Bone marrow (tissue), 2 donors: ENCODE results near the gene ZKSCAN5.
"Not testable (repeated sequence)": the region's sequence is repeated elsewhere in the genome, so short reads cannot be mapped to it uniquely, and the experiment has no call there.

Experiments used
- DNase-seq, 2 donors: peaks; one replicate each; lab custom pipeline; 2025; lab: John Stamatoyannopoulos, UW

ZKSCAN5 gene

GRCh38 chr7:99551767-99552463, 47.5 kb downstream of the ZKSCAN5 start, which contains the start of gene FAM200A:
Gene FAM200A, minus strand, starts transcription at chr7:99552114. Its CDS starts 3,707 bp downstream, at chr7:99548407.
- DNase-seq, result peak; percentile 56 to 80

DNA sequence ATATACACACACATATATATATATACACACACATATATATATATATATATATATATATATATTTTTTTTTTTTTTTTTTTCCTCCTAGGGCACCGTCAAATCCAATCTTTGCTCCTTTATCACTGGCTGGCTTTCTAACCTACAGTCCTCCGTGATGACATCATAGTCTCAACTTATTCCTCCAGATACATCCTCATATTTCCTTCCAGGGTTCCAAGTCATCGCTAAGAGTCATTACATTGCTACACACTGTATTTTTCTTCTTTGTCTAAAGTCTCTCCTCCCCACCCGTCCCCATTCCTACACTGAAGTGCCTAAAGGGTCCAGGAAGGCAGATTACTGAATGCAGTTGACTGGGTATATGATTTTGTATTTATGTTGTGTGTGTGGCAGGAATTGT, 48.6 kb downstream of the ZKSCAN5 start:
- DNase-seq, result no peak

DNA sequence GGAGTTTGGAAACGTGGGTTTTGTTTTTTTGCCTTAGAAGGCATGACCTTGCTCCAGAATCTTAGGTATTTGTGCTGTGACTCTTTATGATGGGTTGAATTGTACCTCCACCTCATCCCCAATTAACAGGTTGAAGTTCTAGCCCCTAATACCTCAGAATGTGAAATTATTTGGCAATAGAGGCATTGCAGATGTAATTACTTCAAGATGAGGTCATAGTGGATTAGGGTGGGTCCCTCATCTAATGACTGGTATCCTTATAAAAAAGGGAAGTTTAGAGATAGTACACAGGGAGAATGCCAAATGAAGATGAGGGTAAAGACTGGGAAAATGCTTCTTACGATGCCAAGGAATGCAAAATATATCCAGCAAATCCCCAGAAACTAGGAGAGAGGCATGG, 50.5 kb downstream of the ZKSCAN5 start:
- no peak for DNase-seq

DNA sequence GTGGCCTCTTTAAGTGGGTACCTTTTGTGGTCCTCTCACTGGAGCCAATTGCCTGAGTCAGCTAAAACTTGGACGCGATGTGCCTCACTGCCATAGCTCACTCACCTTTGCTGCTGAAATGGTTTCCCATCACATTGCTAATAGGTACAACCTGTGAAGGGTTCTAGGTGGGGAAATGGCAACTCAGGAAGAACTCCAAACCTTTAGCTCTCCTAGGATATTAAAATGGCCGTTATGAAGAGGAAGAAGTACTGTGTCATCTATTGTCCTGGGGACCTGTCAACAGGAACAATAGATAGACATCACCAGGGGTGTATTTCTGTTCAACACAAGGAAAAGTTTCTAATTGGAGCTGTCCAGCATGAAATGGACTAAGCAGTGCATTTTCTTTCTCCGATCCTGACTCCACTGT, 52.7 kb downstream of the ZKSCAN5 start:
- no peak for DNase-seq

- peak in 1 of 2 donors; percentile 44 for DNase-seq
These were observed 53.5 kb downstream of the ZKSCAN5 start for GRCh38 chr7:99557940-99558305.

DNA sequence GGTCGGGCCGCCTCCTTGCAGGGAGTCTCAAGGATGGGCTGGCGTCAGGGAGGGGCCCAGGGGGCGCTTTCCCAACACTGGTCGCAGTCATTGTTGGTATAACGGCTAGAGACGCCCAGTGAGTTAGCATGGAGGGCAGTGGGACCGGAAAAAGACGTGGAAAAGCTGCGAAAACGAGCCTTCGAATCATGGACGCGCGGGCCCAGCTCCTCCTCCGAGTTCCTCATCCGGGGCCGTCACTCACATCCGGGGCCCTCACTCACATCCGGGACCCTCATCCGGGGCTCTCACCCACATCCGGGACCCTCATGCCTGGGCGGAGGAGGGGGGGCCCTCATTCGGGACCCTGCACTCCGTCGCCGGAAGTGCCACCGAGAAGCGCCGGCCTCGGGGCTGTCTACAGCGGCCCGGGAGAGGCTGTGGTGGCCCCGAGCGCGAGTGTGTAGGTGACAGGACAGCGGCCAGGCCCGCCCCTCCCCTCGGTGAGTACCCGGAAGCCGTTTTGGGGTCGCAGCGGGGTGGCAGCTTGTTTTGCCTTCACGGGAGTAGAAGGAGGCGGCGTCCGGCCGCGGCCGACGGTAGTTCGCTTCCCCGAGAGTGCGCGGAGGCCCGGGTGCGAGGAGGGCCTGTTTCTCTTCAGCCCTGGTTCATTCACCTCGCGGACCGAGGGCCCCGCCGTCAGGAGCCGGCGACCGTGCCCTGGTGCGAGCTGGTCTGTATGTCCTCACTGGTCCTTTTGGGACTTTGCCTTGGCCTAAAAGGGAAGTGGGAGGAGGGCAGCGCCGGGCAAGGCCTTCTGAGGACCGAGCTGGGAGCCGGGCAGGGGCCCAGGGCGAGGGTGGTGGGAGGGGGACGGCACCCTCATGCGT, 54.1 kb downstream of the ZKSCAN5 start, which contains the start of gene ZNF655:
Gene ZNF655 (plus strand): TSS at position 337 of the 869 bp plus-strand sequence. CDS start 1,918 bp downstream, outside the sequence.
- DNase-seq, result peak; percentile 48 to 96

- DNase-seq, result no peak
These were observed 54.9 kb downstream of the ZKSCAN5 start for GRCh38 chr7:99559175-99559915.

DNA sequence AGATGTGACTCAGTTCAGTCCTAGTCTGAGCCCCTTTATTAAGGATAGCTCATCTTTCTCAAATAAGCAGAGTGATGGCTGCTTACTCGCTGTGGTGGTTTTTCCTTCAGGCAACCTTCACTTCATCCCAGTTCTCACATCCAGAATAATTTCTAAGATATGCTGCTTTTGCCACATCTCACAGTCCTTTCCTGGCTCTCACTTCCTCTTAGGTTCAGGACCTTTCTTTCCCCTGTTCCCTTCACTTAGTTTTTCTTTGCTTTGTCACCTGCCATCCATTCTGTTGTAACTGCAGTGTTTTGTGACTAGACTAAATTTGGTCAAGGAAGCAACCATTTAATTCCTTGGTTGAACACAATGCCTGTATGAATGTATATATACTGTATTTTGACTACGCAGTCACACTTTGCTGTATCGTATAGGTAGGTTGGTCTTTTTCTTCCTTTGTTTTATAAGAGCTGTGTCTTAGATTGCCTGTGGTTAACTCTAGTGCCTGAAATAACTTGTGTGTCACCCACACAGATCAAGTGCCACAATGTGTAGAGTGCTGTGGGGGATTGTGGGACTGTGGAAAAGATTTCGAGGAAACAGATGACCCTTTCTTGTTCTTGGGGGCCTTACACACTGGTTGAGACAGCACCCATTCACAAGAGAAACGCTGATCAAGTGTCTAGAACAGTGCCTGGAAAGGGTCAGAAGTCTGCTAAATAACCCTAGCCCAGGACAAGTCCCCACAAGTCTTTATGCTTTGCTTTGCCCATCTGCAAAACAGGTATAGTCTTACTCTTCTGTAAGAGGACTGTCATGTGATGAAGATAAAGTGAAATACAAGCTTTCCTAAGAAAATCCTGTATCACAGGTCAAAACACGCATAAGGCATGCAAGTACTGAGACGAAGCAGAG, 56.6 kb downstream of the ZKSCAN5 start:
- no peak for DNase-seq

DNA sequence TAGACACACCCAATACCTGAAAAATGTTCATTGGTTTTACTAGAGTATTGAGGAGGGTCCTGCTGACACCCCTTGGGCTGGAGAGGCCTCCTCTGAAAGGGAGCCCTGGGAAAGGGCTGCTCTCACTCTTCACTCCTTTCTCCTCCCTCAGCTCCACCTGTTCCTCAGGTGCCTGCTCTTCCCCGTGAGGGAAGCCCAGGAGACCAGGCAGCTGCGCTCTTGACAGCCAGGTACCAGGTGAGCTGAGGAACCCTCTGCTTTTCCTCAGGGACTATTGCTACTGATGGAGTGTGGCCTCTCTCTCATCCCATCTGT, 57.2 kb downstream of the ZKSCAN5 start:
- DNase-seq, result no peak

GRCh38 chr7:99562114-99562784, 57.8 kb downstream of the ZKSCAN5 start:
- DNase-seq, result no peak

DNA sequence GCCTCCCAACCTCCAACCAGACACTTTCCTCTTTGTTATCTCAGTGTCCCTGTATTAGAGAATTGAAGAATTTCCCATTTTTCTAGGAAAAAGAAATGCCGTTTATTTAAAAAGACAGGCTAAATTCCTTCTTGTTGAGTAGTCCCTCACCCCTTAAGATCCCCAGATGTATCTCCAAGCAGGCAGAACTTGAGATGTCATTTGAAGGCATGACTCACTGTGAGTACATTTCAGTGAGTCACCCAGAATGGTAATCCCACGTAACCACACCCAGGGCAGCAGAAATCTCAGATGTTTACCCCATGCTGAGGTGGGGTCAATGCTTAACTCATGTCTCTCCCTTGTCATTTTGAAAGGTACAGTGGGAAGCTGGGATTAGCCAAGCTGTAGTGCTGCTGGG, 58.4 kb downstream of the ZKSCAN5 start:
- DNase-seq, result peak in 1 of 2 donors; percentile 10

DNA sequence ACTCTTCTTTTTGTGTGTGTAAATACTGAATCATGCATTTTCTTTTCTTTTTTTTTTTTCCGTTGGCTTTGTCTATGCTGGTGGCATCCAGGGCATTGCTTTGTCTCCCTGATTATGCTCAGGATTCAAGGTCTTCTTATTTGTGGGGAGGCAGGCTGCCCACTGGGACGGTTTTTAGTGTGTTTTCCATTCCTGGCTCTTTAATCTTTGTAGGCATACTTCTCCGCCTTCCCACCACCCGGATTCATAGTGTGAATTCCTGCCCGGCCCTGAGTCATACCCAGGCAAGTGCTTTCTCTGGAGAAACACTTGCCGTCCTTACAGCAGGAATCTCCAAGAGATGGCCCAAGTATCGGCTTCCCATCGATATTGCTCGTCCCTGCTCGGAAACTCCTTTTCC, 59.2 kb downstream of the ZKSCAN5 start:
- no peak for DNase-seq

DNA sequence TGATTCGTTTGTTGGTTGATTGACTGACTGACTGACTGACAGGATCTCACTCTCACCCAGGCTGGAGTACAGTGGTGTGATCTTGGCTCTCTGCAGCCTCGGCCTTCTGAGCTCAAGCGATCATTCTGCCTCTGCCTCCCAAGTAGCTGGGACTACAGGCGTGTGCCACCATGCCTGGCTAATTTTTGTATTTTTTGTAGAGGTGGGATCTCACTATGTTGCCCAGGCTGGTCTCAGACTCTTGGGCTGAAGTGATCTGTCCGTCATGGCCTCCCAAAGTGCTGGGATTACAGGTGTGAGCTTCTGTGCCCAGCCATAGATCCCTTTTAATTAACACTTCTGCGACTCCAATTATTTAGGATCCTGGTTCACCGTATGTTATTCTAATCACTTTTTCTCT, 64.3 kb downstream of the ZKSCAN5 start:
- not testable (repeated sequence) for DNase-seq

GRCh38 chr7:99571768-99572167, 67.3 kb downstream of the ZKSCAN5 start:
- DNase-seq, result no peak

DNA sequence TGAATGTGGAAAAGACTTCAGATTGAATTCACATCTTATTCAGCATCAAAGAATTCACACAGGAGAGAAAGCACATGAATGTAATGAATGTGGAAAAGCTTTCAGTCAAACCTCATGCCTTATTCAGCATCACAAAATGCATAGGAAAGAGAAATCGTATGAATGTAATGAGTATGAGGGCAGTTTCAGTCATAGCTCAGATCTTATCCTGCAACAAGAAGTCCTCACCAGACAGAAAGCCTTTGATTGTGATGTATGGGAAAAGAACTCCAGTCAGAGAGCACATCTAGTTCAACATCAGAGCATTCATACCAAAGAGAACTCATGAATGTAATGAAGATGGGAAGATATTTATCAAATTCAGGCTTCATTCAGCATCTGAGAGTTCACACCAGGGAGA, 68.8 kb downstream of the ZKSCAN5 start:
- no peak for DNase-seq

DNA sequence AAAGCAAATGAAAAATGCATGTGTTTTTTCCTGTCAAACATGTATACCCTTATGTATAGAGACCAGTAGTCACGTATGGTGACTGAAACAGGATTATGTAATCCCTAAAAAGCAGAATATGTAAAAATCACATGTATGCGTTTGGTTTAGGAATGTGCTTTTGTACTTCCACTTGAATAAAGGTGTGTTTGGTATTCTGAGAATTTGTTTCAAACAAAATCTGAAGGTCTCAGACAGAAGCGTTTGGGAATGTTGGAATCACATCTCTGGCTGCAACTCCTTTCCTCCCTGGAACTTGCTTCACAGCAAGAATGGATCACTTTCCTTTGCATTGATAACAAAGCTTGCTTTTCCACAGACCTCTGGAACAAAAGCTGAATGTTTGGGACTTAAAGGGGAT, 71.8 kb downstream of the ZKSCAN5 start:
- no peak for DNase-seq

GRCh38 chr7:99579281-99579955, 75.0 kb downstream of the ZKSCAN5 start:
- DNase-seq, result no peak

GRCh38 chr7:99579956-99580777, 75.7 kb downstream of the ZKSCAN5 start:
- peak in 1 of 2 donors; percentile 13 for DNase-seq

DNA sequence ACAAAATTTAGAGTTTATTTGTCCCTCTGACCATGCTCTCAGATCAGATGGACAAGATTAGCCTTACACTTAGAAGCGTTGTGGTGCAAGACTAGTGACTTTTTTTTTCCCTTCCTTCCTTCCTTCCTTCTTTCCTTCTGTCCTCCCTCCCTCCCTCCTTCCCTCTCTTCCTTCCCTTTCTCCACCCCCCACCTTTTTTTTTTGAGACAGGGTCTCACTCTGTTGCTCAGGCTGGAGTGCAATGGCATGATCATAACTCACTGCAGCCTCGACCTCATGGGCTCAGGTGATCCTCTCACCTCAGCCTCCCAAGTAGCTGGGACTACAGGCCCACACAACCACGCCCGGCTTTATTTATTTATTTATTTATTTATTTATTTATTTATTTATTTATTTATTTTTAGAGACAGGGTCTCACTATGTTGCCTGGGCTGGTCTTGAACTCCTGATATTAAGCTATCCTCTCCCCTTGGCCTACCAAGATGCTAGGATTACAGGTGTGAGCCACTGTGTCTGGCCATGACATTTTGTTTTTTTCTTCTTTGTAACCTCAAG, 76.4 kb downstream of the ZKSCAN5 start:
- DNase-seq, result not testable (repeated sequence)
